Measurements from ENCODE around the gene MUC5AC. TPM values are rescaled to one million over a fixed set of nuclear protein-coding genes. Genes with fewer than 3 reads are reported as not detected.

MUC5AC gene
- total RNA-seq, 1 donor from 2014 or later, result 1.4 TPM

DNA sequence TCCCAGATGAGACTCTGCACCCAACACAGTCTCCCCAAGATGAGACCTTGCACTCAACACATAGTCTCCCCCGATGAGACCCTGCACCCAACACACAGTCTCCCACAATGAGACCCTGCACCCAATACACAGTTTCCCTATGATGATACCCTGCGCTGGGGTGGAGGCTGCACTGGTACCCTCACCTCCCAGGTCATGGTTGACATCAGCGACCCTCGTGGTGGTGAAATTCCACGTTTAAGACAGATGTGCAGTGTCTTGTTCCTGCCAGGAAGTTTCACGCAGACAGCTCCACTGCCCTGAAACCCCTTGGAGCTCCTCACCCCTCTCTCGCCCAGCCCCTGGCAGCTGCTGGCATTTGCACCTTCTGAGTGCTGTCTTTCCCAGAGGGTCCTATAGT is 9.5 kb downstream of the MUC5AC start:
- no peak overlapping the region for H3K27ac Mint-ChIP-seq
- no peaks in the 10 kb centered on the region for H3K27me3 Mint-ChIP-seq
- no peak overlapping the region for H3K4me3 Mint-ChIP-seq
- no peaks in the 10 kb centered on the region for H3K4me1 Mint-ChIP-seq (ENCODE audit: unreplicated experiment)
- DNase-seq (ENCODE audit: extremely low spot score, unreplicated experiment), result no peak
- no peak for TF ChIP-seq CTCF (conservative IDR thresholded peaks at IDR 0.05)
- no peaks in the 10 kb centered on the region for H3K9me3 Mint-ChIP-seq
- no peaks in the 10 kb centered on the region for H3K36me3 Mint-ChIP-seq

- Mint-ChIP-seq H3K4me1 (ENCODE audit: unreplicated experiment) (no peaks in the 10 kb centered on the region), H3K9me3 (no peaks in the 10 kb centered on the region), H3K4me3 (no peak overlapping the region), H3K36me3 (no peaks in the 10 kb centered on the region), H3K27me3 (no peaks in the 10 kb centered on the region), H3K27ac (no peak overlapping the region)
- DNase-seq (ENCODE audit: extremely low spot score, unreplicated experiment), result no peak
- TF ChIP-seq CTCF (conservative IDR thresholded peaks at IDR 0.05), result no peak
These were observed 10.0 kb downstream of the MUC5AC start for GRCh38 chr11:1167751-1168231.

- no peaks in the 10 kb centered on the region for H3K27me3 Mint-ChIP-seq
- no peak overlapping the region for H3K27ac Mint-ChIP-seq
- DNase-seq (ENCODE audit: extremely low spot score, unreplicated experiment), result no peak
- H3K4me1 Mint-ChIP-seq (ENCODE audit: unreplicated experiment), result no peaks in the 10 kb centered on the region
- no peak for TF ChIP-seq CTCF (conservative IDR thresholded peaks at IDR 0.05)
- no peaks in the 10 kb centered on the region for H3K9me3 Mint-ChIP-seq
- H3K4me3 Mint-ChIP-seq, result no peak overlapping the region
- no peaks in the 10 kb centered on the region for H3K36me3 Mint-ChIP-seq
These were observed 10.5 kb downstream of the MUC5AC start for GRCh38 chr11:1168256-1168655.

DNA sequence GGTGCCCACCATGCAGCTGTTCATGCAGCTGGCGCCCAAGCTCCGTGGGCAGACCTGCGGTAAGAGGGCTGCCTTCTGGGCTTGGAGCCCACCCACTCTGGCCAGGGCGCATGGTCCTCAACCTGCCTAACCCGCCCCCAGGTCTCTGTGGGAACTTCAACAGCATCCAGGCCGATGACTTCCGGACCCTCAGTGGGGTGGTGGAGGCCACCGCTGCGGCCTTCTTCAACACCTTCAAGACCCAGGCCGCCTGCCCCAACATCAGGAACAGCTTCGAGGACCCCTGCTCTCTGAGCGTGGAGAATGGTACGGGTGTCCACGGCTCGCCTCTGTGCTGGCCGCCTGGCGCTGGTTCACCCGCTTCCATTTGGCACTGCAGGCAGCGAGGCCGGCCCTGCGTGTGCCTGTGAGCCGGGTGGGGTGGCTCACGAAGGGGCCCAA is 11.0 kb downstream of the MUC5AC start:
- H3K36me3 Mint-ChIP-seq, result no peaks in the 10 kb centered on the region
- no peak for TF ChIP-seq CTCF (conservative IDR thresholded peaks at IDR 0.05)
- no peak overlapping the region for H3K4me3 Mint-ChIP-seq
- H3K27ac Mint-ChIP-seq, result no peak overlapping the region
- H3K9me3 Mint-ChIP-seq, result no peaks in the 10 kb centered on the region
- no peaks in the 10 kb centered on the region for H3K27me3 Mint-ChIP-seq
- DNase-seq (ENCODE audit: extremely low spot score, unreplicated experiment), result no peak
- no peaks in the 10 kb centered on the region for H3K4me1 Mint-ChIP-seq (ENCODE audit: unreplicated experiment)

DNA sequence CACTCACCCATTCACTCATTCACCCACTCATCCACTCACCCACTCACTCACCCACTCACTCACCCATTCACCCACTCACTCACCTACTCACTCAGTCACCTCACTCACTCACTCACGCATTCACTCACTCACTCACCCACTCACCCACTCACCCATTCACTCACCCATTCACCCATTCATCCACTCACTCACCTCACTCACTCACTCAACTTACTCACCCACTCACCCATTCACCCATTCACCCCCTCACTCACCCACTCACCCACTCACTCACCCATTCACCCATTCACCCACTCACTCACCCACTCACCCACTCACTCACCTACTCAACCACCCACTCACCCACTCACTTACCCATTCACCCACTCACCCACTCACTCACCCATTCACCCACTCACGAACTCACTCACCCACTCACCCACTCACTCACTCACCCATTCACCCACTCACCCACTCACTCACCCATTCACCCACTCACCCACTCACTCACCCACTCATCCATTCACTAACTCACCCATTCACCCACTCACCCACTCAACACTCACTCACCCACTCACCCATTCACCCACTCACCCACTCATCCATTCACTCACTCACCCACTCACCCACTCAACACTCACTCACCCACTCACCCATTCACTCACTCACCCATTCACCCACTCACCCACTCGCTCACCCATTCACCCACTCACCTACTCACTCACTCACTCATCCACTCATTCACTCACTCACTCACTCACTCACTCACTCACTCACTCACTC is 13.7 kb downstream of the MUC5AC start:
- H3K4me3 Mint-ChIP-seq, result no peak overlapping the region
- H3K27me3 Mint-ChIP-seq, result no peaks in the 10 kb centered on the region
- no peak overlapping the region for H3K27ac Mint-ChIP-seq
- DNase-seq (ENCODE audit: extremely low spot score, unreplicated experiment), result no peak
- no peaks in the 10 kb centered on the region for H3K36me3 Mint-ChIP-seq
- H3K9me3 Mint-ChIP-seq, result no peaks in the 10 kb centered on the region
- no peaks in the 10 kb centered on the region for H3K4me1 Mint-ChIP-seq (ENCODE audit: unreplicated experiment)
- no peak for TF ChIP-seq CTCF (conservative IDR thresholded peaks at IDR 0.05)
